ENCODE data around the gene PHAX. TPM values are rescaled to one million over a fixed set of nuclear protein-coding genes. Genes with fewer than 3 reads are reported as not detected.
"Not testable (repeated sequence)": the region's sequence is repeated elsewhere in the genome, so short reads cannot be mapped to it uniquely, and the experiment has no call there.

Gene PHAX
- total RNA-seq, 4 donors from 2014 or later: 33.3 to 50.6 (median 38.4) TPM

DNA sequence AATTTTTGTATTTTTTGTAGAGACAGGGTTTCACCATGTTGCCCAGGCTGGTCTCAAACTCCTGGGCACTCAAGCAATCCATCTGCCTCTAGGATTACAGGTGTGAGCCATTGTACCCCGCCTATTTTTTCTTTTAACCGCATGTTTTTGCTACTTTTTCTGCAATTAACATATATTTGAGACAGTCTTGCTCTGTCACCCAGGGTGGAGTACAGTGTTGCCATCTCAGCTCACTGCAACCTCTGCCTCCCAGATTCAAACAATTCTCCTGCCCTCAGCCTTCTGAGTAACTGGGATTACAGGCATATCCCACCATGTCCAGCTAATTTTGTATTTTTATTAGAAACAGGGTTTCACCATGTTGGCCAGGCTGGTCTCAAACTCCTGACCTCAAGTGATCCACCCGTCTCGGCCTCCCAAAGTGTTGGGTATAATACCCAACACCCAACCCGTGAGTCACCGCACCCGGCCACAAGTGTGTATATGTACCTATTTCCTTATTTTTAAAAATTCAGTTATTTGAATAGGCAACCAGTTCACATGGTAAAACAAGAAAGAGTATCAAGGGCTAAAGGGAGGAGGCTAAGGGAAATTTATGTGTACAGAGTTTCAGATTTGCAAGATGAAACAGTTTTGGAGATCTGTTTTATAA is 13.3 kb downstream of the PHAX start:
- H3K36me3 ChIP-seq: peaks cover 0 to 44% of the 10 kb centered on the region in 2 donors
- TF ChIP-seq, protein P1, sequence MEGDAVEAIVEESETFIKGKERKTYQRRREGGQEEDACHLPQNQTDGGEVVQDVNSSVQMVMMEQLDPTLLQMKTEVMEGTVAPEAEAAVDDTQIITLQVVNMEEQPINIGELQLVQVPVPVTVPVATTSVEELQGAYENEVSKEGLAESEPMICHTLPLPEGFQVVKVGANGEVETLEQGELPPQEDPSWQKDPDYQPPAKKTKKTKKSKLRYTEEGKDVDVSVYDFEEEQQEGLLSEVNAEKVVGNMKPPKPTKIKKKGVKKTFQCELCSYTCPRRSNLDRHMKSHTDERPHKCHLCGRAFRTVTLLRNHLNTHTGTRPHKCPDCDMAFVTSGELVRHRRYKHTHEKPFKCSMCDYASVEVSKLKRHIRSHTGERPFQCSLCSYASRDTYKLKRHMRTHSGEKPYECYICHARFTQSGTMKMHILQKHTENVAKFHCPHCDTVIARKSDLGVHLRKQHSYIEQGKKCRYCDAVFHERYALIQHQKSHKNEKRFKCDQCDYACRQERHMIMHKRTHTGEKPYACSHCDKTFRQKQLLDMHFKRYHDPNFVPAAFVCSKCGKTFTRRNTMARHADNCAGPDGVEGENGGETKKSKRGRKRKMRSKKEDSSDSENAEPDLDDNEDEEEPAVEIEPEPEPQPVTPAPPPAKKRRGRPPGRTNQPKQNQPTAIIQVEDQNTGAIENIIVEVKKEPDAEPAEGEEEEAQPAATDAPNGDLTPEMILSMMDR (IDR thresholded peaks at IDR 0.05 in 4 of 5, conservative IDR thresholded peaks at IDR 0.05 in 1 of 5): no peak
- TF ChIP-seq POLR2A (IDR thresholded peaks at IDR 0.05): no peak
- no peak overlapping the region for H3K4me3 ChIP-seq
- DNase-seq (no peak), ATAC-seq (no peak)
- intact Hi-C loops (cut with DNase I; ENCODE audit: low total_unique reads): no loop called here
- in situ Hi-C loops (cut with MboI; ENCODE audit: low sequenced_read_pairs in 4 of 4): no loop called here
- H3K4me1 ChIP-seq: no peaks in the 10 kb centered on the region
- no peak overlapping the region for H3K27ac ChIP-seq
- H3K9me3 ChIP-seq: no peaks in the 10 kb centered on the region
- no peaks in the 10 kb centered on the region for H3K27me3 ChIP-seq

DNA sequence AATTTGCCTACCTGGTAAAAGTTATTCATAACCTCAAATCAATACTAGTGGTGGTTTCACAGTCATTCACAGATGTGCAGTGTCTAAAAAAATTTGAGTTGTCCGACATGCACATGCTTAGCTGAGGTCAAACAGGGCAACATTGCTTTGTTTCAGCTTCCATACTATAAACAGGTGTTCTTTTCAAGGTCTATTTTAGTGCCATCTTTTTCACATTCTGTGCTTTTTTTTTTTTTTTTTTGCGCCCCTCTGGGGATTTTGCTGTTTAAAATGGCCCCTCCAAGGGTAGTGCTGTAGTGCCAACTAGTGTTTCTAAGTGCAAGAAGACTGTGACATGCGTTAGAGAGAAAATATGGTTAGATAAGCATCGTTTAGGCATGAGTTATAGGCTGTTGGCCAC is 14.5 kb downstream of the PHAX start:
- in situ Hi-C loops (cut with MboI; ENCODE audit: low sequenced_read_pairs in 4 of 4) (no loop called here), intact Hi-C loops (cut with DNase I; ENCODE audit: low total_unique reads) (no loop called here)
- peaks cover 0 to 42% of the 10 kb centered on the region in 2 donors for H3K36me3 ChIP-seq
- no peaks in the 10 kb centered on the region for H3K4me1 ChIP-seq
- ATAC-seq: no peak
- no peak for DNase-seq
- no peaks in the 10 kb centered on the region for H3K27me3 ChIP-seq
- H3K9me3 ChIP-seq: no peaks in the 10 kb centered on the region
- TF ChIP-seq POLR2A (IDR thresholded peaks at IDR 0.05): no peak
- TF ChIP-seq, protein P1 (IDR thresholded peaks at IDR 0.05 in 4 of 5, conservative IDR thresholded peaks at IDR 0.05 in 1 of 5): no peak
- H3K4me3 ChIP-seq: no peak overlapping the region
- H3K27ac ChIP-seq: no peak overlapping the region

DNA sequence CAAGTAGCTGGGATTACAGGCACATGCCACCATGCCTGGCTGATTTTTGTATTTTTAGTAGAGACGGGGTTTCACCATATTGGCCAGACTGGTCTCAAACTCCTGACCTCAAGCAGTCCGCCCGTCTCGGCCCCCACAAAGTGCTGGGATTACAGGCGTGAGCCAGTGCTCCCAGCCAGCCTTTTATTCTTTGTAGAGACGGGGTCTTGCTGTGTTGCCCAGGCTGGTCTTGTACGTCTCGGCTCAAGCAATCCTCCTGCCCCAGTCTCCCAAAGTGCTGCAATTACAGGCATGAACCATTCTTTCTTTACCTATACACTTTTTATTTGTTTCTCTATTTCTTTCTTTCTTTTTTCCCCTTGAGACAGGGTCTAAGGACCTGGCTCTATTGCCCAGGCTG is 16.9 kb downstream of the PHAX start:
- ATAC-seq; H3K4me3 ChIP-seq; H3K27me3 ChIP-seq; H3K4me1 ChIP-seq; intact Hi-C loops (cut with DNase I; ENCODE audit: low total_unique reads); H3K9me3 ChIP-seq; DNase-seq; in situ Hi-C loops (cut with MboI; ENCODE audit: low sequenced_read_pairs in 4 of 4); H3K27ac ChIP-seq: not testable (repeated sequence)
- H3K36me3 ChIP-seq: peaks cover 0 to 39% of the 10 kb centered on the region in 2 donors

DNA sequence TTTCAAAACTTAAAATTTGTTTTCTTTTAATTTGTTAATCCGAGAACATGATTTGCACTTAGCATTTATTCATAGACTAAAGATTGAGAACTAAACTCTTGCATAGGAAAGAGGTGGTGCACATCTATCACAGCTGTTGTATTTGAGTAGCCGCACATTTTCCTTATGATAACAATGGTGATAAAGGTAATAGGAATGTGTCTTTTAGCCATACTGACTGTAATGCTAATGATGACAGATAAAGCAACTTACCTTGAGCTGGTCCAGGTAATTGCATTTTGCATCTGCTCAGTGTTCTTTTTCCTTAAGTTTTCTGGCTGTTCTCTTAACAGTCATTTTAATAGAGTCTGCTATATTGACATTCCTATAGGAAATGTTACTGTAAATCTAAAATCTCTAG is 19.0 kb downstream of the PHAX start:
- Histone ChIP-seq H3K27ac (no peak overlapping the region), H3K4me1 (no peaks in the 10 kb centered on the region), H3K4me3 (no peak overlapping the region), H3K27me3 (no peaks in the 10 kb centered on the region), H3K9me3 (no peaks in the 10 kb centered on the region), H3K36me3 (peaks cover 0 to 43% of the 10 kb centered on the region in 2 donors)
- in situ Hi-C loops (cut with MboI; ENCODE audit: low sequenced_read_pairs in 4 of 4): no loop called here
- TF ChIP-seq, protein P1 (IDR thresholded peaks at IDR 0.05 in 4 of 5, conservative IDR thresholded peaks at IDR 0.05 in 1 of 5): no peak
- TF ChIP-seq POLR2A (IDR thresholded peaks at IDR 0.05): no peak
- no peak for ATAC-seq
- intact Hi-C loops (cut with DNase I; ENCODE audit: low total_unique reads): no loop called here
- DNase-seq: no peak

DNA sequence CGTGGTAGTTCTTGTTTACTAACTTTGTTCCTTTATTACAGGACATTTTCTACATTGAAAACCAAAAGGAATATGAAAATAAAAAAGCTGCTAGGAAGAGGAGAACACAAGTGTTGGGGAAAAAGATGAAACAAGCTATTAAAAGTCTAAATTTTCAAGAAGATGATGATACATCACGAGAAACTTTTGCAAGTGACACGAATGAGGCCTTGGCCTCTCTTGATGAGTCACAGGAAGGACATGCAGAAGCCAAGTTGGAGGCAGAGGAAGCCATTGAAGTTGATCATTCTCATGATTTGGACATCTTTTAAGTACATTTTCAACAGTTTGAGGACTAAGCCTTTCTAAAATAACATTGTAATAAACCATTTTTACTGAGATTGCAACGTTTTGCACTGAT is 23.8 kb downstream of the PHAX start:
- TF ChIP-seq POLR2A (IDR thresholded peaks at IDR 0.05): no peak
- Histone ChIP-seq H3K27me3 (no peaks in the 10 kb centered on the region), H3K4me3 (no peak overlapping the region), H3K27ac (no peak overlapping the region), H3K36me3 (peaks cover 0 to 34% of the 10 kb centered on the region in 2 donors), H3K4me1 (no peaks in the 10 kb centered on the region), H3K9me3 (no peaks in the 10 kb centered on the region)
- intact Hi-C loops (cut with DNase I; ENCODE audit: low total_unique reads) (no loop called here), in situ Hi-C loops (cut with MboI; ENCODE audit: low sequenced_read_pairs in 4 of 4) (no loop called here)
- ATAC-seq (no peak), DNase-seq (no peak)

DNA sequence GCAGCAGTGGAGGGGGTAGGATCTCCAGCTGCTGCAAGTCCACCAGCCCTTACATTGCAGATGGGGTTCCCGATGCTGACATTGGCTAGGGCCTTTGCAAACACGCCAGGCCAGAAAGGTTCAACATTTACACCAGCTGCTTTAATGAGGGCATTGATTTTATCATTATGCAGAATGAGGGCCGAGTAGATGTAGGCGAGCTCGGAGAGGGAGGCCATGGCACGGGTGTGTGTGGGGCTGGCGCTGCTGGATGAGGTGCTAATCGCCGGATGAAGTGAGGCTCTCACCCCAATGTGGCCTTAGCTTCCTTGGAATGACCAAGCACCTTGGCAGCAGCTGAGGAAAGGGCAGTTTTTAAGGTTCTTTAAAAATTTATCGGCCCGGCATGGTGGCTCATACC is 27.4 kb downstream of the PHAX start:
- Histone ChIP-seq H3K4me1 (no peaks in the 10 kb centered on the region), H3K27me3 (no peaks in the 10 kb centered on the region), H3K36me3 (peaks cover 0 to 20% of the 10 kb centered on the region in 2 donors), H3K9me3 (no peaks in the 10 kb centered on the region), H3K4me3 (no peak overlapping the region), H3K27ac (no peak overlapping the region)
- in situ Hi-C loops (cut with MboI; ENCODE audit: low sequenced_read_pairs in 4 of 4) (no loop called here), intact Hi-C loops (cut with DNase I; ENCODE audit: low total_unique reads) (no loop called here)
- no peak for TF ChIP-seq POLR2A (IDR thresholded peaks at IDR 0.05)
- TF ChIP-seq, protein P1 (IDR thresholded peaks at IDR 0.05 in 4 of 5, conservative IDR thresholded peaks at IDR 0.05 in 1 of 5): no peak
- DNase-seq: no peak
- no peak for ATAC-seq

Measured in gastrocnemius medialis (tissue), 4 donors.